Measurements from ENCODE around the gene HNRNPH2. TPM values are rescaled to one million over a fixed set of nuclear protein-coding genes. Genes with fewer than 3 reads are reported as not detected.

HNRNPH2 gene
- total RNA-seq, 2 donors from 2014 or later = 75.2 to 80.7 TPM

DNA sequence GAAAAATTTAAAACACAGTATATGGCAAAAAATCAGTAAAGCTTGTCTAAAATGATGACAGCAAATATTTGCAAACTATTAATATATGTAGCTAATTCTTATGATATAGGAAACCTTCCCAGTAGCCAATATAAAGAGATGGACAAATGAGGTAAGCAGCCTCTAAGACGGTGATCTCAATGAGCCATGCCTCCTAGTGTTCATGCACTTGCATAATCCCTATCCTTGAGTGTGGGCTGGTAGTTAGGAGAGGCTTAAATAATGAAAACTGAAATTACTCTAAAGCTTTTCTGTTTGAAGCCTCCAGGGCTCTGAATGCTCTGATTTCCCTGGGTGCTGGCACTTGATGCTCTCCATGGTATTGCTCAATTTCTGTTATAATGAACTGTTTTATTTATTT is 52.6 kb downstream of the HNRNPH2 start:
- Mint-ChIP-seq H3K4me3 (no peak overlapping the region), H3K9me3 (peaks cover 25% of the 10 kb centered on the region), H3K27me3 (ENCODE audit: insufficient read depth) (no peaks in the 10 kb centered on the region), H3K36me3 (ENCODE audit: low read depth) (peaks cover 17% of the 10 kb centered on the region), H3K27ac (no peak overlapping the region), H3K4me1 (no peaks in the 10 kb centered on the region)
- Histone ChIP-seq H3K9me3 (ENCODE audit: control insufficient read depth, low read length) (no peaks in the 10 kb centered on the region), H3K27me3 (ENCODE audit: control insufficient read depth, insufficient read depth, low read length, poor library complexity, severe bottlenecking) (no peaks in the 10 kb centered on the region), H3K36me3 (ENCODE audit: control insufficient read depth, insufficient read depth, low read length) (no peaks in the 10 kb centered on the region), H3K9ac (ENCODE audit: extremely low read depth, low read length, poor library complexity, severe bottlenecking) (no peak overlapping the region), H3K4me3 (ENCODE audit: low read length) (no peak overlapping the region), H3K27ac (ENCODE audit: low read depth, low read length) (no peak overlapping the region), H3K4me1 (ENCODE audit: control insufficient read depth, insufficient read depth, low read length) (no peaks in the 10 kb centered on the region)
- WGBS, 2 experiments (ENCODE audit: insufficient coverage in 1 of 2, insufficient read length in 1 of 2) = 86% methylated on average over 1 of the region's 1 CpG; no CpG with 5 or more reads in 1 of the 2 experiments
- TF ChIP-seq, protein P1, sequence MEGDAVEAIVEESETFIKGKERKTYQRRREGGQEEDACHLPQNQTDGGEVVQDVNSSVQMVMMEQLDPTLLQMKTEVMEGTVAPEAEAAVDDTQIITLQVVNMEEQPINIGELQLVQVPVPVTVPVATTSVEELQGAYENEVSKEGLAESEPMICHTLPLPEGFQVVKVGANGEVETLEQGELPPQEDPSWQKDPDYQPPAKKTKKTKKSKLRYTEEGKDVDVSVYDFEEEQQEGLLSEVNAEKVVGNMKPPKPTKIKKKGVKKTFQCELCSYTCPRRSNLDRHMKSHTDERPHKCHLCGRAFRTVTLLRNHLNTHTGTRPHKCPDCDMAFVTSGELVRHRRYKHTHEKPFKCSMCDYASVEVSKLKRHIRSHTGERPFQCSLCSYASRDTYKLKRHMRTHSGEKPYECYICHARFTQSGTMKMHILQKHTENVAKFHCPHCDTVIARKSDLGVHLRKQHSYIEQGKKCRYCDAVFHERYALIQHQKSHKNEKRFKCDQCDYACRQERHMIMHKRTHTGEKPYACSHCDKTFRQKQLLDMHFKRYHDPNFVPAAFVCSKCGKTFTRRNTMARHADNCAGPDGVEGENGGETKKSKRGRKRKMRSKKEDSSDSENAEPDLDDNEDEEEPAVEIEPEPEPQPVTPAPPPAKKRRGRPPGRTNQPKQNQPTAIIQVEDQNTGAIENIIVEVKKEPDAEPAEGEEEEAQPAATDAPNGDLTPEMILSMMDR (conservative IDR thresholded peaks at IDR 0.05) = peak; percentile 16
- no peak for DNase-seq

DNA sequence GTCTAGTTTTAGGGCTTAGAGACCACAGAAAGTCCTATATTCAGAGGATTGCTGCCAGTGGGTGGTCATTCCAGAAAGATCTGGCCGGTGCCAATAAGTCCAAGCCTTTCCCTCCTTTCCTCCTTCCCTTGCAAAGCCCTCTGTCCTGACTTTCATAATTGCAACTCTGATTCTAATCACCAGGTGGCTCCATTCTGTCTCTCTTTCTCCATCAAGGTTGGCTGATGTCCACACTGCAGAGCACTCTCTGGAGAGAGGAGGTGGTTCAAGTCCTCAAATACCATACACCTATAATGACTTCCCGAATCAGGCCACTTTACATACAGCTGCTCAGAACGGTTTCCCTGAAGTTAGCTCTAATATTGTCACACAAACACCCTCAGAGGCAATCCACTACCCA is 54.9 kb downstream of the HNRNPH2 start:
- DNase-seq = no peak
- Histone ChIP-seq H3K36me3 (ENCODE audit: control insufficient read depth, insufficient read depth, low read length) (no peaks in the 10 kb centered on the region), H3K27me3 (ENCODE audit: control insufficient read depth, insufficient read depth, low read length, poor library complexity, severe bottlenecking) (no peaks in the 10 kb centered on the region), H3K9me3 (ENCODE audit: control insufficient read depth, low read length) (no peaks in the 10 kb centered on the region), H3K27ac (ENCODE audit: low read depth, low read length) (no peak overlapping the region), H3K4me3 (ENCODE audit: low read length) (no peak overlapping the region), H3K4me1 (ENCODE audit: control insufficient read depth, insufficient read depth, low read length) (no peaks in the 10 kb centered on the region), H3K9ac (ENCODE audit: extremely low read depth, low read length, poor library complexity, severe bottlenecking) (no peak overlapping the region)
- TF ChIP-seq, protein P1 (conservative IDR thresholded peaks at IDR 0.05) = peak; percentile 51
- no peaks in the 10 kb centered on the region for H3K4me1 Mint-ChIP-seq
- H3K4me3 Mint-ChIP-seq = no peak overlapping the region
- no peaks in the 10 kb centered on the region for H3K27me3 Mint-ChIP-seq (ENCODE audit: insufficient read depth)
- no peak overlapping the region for H3K27ac Mint-ChIP-seq
- H3K9me3 Mint-ChIP-seq = peaks cover 34% of the 10 kb centered on the region
- 88 to 100% methylated on average over 1 to 3 of the region's 3 CpGs for WGBS, 2 experiments (ENCODE audit: insufficient coverage in 1 of 2, insufficient read length in 1 of 2)
- H3K36me3 Mint-ChIP-seq (ENCODE audit: low read depth) = peaks cover 11% of the 10 kb centered on the region

Other genes starting within 250 kb of the HNRNPH2 start
- gene DRP2, start 188.4 kb upstream of the HNRNPH2 start, total RNA-seq = under 1 TPM; 0.15 to 0.91 TPM
- under 1 TPM; 0.15 to 0.22 TPM for gene TAF7L, start 116.9 kb upstream of the HNRNPH2 start, total RNA-seq
- 10 to 100 TPM; 18.5 to 20.7 TPM for gene TIMM8A, start 59.5 kb upstream of the HNRNPH2 start, total RNA-seq
- gene BTK, start 22.0 kb upstream of the HNRNPH2 start, total RNA-seq = 1 to 10 TPM; 2.3 to 3.4 TPM
- 100 to 1,000 TPM; 316 to 385 TPM for gene RPL36A, start 17.2 kb upstream of the HNRNPH2 start, total RNA-seq
- 10 to 100 TPM; 33.2 to 35.9 TPM for gene GLA, start 297 bp upstream of the HNRNPH2 start, total RNA-seq
- gene ARMCX4, start 77.2 kb downstream of the HNRNPH2 start, total RNA-seq = 10 to 100 TPM; 15.5 to 20.4 TPM
- gene ARMCX1, start 142.3 kb downstream of the HNRNPH2 start, total RNA-seq = 10 to 100 TPM; 22.4 to 28.5 TPM
- 10 to 100 TPM; 41.3 to 46.7 TPM for gene ARMCX6, start 209.8 kb downstream of the HNRNPH2 start, total RNA-seq
- 10 to 100 TPM; 29.4 to 31.9 TPM for gene ARMCX3, start 214.9 kb downstream of the HNRNPH2 start, total RNA-seq

Measured in endodermal cell (in vitro differentiated cells).